B cell (primary cell): Measurements from ENCODE around the gene DLX2. TPM values are rescaled to one million over a fixed set of nuclear protein-coding genes. Genes with fewer than 3 reads are reported as not detected.

ENCODE experiments used
- ATAC-seq: fragments of 200-7000 bp; cut with Tn5 transposase; one replicate; pipeline ENCODE4 v1.10.0; 2021; ENCODE audit warnings: low read depth, mild to moderate bottlenecking, moderate number of reproducible peaks, moderate library complexity
- CTCF ChIA-PET: fragments of 350-600 bp; sonication (Branson Sonifier 250); formaldehyde crosslinking; loops from one replicate; lab custom pipeline; 2021; ENCODE audit warnings: antibody characterized with exemption, inconsistent platforms; lab: Charles Lee
- POLR2A ChIA-PET: fragments of 350-600 bp; sonication (Branson Sonifier 250); formaldehyde crosslinking; loops from one replicate; lab custom pipeline; 2021; ENCODE audit warnings: antibody characterized with exemption; lab: Charles Lee
- DNase-seq: peaks from one replicate; pipeline ENCODE4 v3.0.0; 2013
- H2AFZ ChIP-seq: 2 replicates; pipeline ENCODE4 v1.6.1; 2012; ENCODE audit warnings: mild to moderate bottlenecking, low read depth, low read length; ENCODE audit not compliant: insufficient read depth, poor library complexity, severe bottlenecking
- H3K27ac ChIP-seq, 2 donors: 1 replicate in 1 of 2; 2 replicates in 1 of 2; pipeline ENCODE4 v1.5.1; 2012 to 2013; ENCODE audit warnings: low read length in 2 of 2, mild to moderate bottlenecking in 2 of 2, moderate library complexity in 1 of 2
- H3K27me3 ChIP-seq, 4 experiments: fragments of 200-600 bp in 1 of 4; sonication (generic) in 1 of 4; replicated peaks in 1 of 4; 1 replicate in 2 of 4; 2 replicates in 2 of 4; pipeline versions ENCODE4 v1.6.1 to v1.7.0; 2013 to 2016; ENCODE audit warnings: low read length in 3 of 4, mild to moderate bottlenecking in 2 of 4, mixed read lengths in 1 of 4, moderate library complexity in 1 of 4; ENCODE audit not compliant: insufficient read depth in 4 of 4, control insufficient read depth in 3 of 4; ENCODE audit errors: control extremely low read depth in 1 of 4
- H3K36me3 ChIP-seq, 2 experiments: replicated peaks in 1 of 2; 1 replicate in 1 of 2; 2 replicates in 1 of 2; pipeline versions ENCODE4 v1.6.1 to v1.7.1; 2013; ENCODE audit warnings: low read length in 1 of 2; ENCODE audit not compliant: insufficient read depth in 2 of 2, control insufficient read depth in 1 of 2; ENCODE audit errors: control extremely low read depth in 1 of 2, extremely low read depth in 1 of 2
- H3K4me1 ChIP-seq, 2 donors: fragments of 200-600 bp in 1 of 2; sonication (generic) in 1 of 2; 1 replicate in 1 of 2; 2 replicates in 1 of 2; pipeline versions ENCODE4 v1.5.1 to v1.6.1; 2013 to 2017; ENCODE audit warnings: low read length in 2 of 2; ENCODE audit not compliant: control insufficient read depth in 2 of 2, insufficient read depth in 2 of 2
- H3K4me2 ChIP-seq: replicated peaks from 2 replicates; pipeline ENCODE3; 2012; ENCODE audit warnings: mild to moderate bottlenecking, low read depth, low read length; ENCODE audit not compliant: poor library complexity, severe bottlenecking
- H3K4me3 ChIP-seq, 5 experiments: fragments of 200-600 bp in 1 of 5; sonication (generic) in 1 of 5; 1 replicate in 3 of 5; 2 replicates in 2 of 5; pipeline versions ENCODE4 v1.5.1 to v1.7.0; 2011 to 2016; ENCODE audit warnings: low read length in 4 of 5, mild to moderate bottlenecking in 4 of 5, low read depth in 2 of 5, control low read depth in 1 of 5, moderate library complexity in 1 of 5; ENCODE audit not compliant: insufficient read depth in 1 of 5; ENCODE audit errors: control extremely low read depth in 1 of 5, extremely low read depth in 1 of 5
- H3K79me2 ChIP-seq: fragments of 200-600 bp; sonication (generic); one replicate; pipeline ENCODE4 v1.6.0; 2016; ENCODE audit warnings: low read length; ENCODE audit not compliant: control insufficient read depth, insufficient read depth
- H3K9ac ChIP-seq: fragments of 200-600 bp; sonication (generic); 2 replicates; pipeline ENCODE4 v1.6.1; 2017; ENCODE audit warnings: mild to moderate bottlenecking, low read length, moderate library complexity
- H3K9me3 ChIP-seq, 3 donors: one replicate each; pipeline versions ENCODE4 v1.6.1 to v1.7.1; 2013; ENCODE audit warnings: low read length in 2 of 3; ENCODE audit not compliant: control insufficient read depth in 2 of 3, insufficient read depth in 1 of 3; ENCODE audit errors: control extremely low read depth in 1 of 3
- H4K20me1 ChIP-seq: 2 replicates; pipeline ENCODE4 v1.6.0; 2012; ENCODE audit warnings: mild to moderate bottlenecking, low read length; ENCODE audit not compliant: insufficient read depth, control insufficient read depth, poor library complexity, severe bottlenecking
- H3K27ac Mint-ChIP-seq: one replicate; pipeline ENCODE4 v1.8.0; 2021; ENCODE audit warnings: mixed read lengths
- H3K27me3 Mint-ChIP-seq: one replicate; pipeline ENCODE4 v1.8.0; 2021; ENCODE audit warnings: mixed read lengths
- H3K4me1 Mint-ChIP-seq: one replicate; pipeline ENCODE4 v1.8.0; 2021; ENCODE audit warnings: mixed read lengths
- H3K4me3 Mint-ChIP-seq: one replicate; pipeline ENCODE4 v1.8.0; 2021; ENCODE audit warnings: mixed read lengths
- H3K9me3 Mint-ChIP-seq: one replicate; pipeline ENCODE4 v1.8.0; 2022; ENCODE audit warnings: mixed read lengths; ENCODE audit not compliant: insufficient read depth
- CTCF ChIP-seq: fragments of 200-600 bp; IDR thresholded peaks from one replicate; pipeline ENCODE4 v1.8.0; 2022; ENCODE audit warnings: antibody characterized with exemption, mild to moderate bottlenecking
- EZH2 ChIP-seq: IDR thresholded peaks from 2 replicates; pipeline ENCODE4 v1.6.1; 2012; ENCODE audit warnings: borderline replicate concordance, low read depth, mild to moderate bottlenecking, moderate library complexity, low read length; ENCODE audit not compliant: insufficient read depth, poor library complexity, severe bottlenecking
- WGBS: methylation state at CpG from one replicate; pipeline ENCODE4 v1.1.5; 2013; ENCODE audit warnings: missing lambda C conversion rate; ENCODE audit not compliant: insufficient coverage; 5-methylcytosine and 5-hydroxymethylcytosine counted together
- intact Hi-C: fragments of 100-400 bp; cut with micrococcal nuclease; formaldehyde crosslinking; loops from one replicate; pipeline ENCODE4 v1.10.0; 2022
- polyA plus RNA-seq: library from polyadenylated mRNA; depleted of rRNA; stranded (reverse); fragments of >200 nt; gene quantifications from 2 replicates; pipeline ENCODE4 v1.2.3, GENCODE V29; 2012
- total RNA-seq, 2 donors: library from RNA; stranded (reverse); fragments of 120-200 nt in 1 of 2; gene quantifications; 1 replicate in 1 of 2; 2 replicates in 1 of 2; pipeline versions ENCODE4 v1.2.3 to v1.2.4, GENCODE V29; 2013 to 2022

The DLX2 gene
- total and polyA plus RNA-seq, 2 donors (not counting 1 experiment from before 2014, with no cell fraction given) = 0.13 to 0.52 TPM

- WGBS = 11% methylated on average over 16 of the region's 23 CpGs
- TF ChIP-seq CTCF (no peak), EZH2 (no peak)
- peaks cover 41% of the 10 kb centered on the region for H3K4me1 Mint-ChIP-seq
- ChIA-PET CTCF (interaction anchor here (1.2 to 10.1 kb wide), 2 partner anchors 16 to 374 kb away, joined by 3 to 58 read pairs; partner anchors contain the start of gene DLX2), POLR2A (interaction anchor here (0.8 to 1.5 kb wide), 2 partner anchors 12 to 15 kb away, joined by 3 to 9 read pairs; partner anchors contain the start of gene DLX2)
- intact Hi-C loops = no loop called here
- H3K4me3 Mint-ChIP-seq = no peak overlapping the region
- Histone ChIP-seq H3K4me2 (no peak overlapping the region), H2AFZ (no peak overlapping the region), H3K4me1 (peaks cover 48 to 66% of the 10 kb centered on the region in 2 donors), H4K20me1 (no peaks in the 10 kb centered on the region), H3K79me2 (no peaks in the 10 kb centered on the region), H3K27me3 (peaks cover 2 to 97% (median 87%) of the 10 kb centered on the region in 4 experiments), H3K4me3 (no peak overlapping the region), H3K9me3 (peaks cover 2 to 85% (median 38%) of the 10 kb centered on the region in 3 donors), H3K27ac (no peak overlapping the region), H3K36me3 (no peaks in the 10 kb centered on the region), H3K9ac (no peak overlapping the region)
- peak overlapping the region; percentile 83 for H3K27ac Mint-ChIP-seq
- peaks cover 70% of the 10 kb centered on the region for H3K27me3 Mint-ChIP-seq
- peak; percentile 52 for DNase-seq
- no peaks in the 10 kb centered on the region for H3K9me3 Mint-ChIP-seq
- ATAC-seq = no peak
These were observed 14.9 kb downstream of the DLX2 start for GRCh38 chr2:172087780-172088244.

GRCh38 chr2:172087207-172087779 is 15.4 kb downstream of the DLX2 start:
- intact Hi-C loops = no loop called here
- Mint-ChIP-seq H3K4me1 (peaks cover 41% of the 10 kb centered on the region), H3K27me3 (peaks cover 68% of the 10 kb centered on the region), H3K27ac (peak overlapping the region; percentile 83), H3K9me3 (no peaks in the 10 kb centered on the region), H3K4me3 (peak overlapping the region; percentile 50)
- Histone ChIP-seq H3K9ac (no peak overlapping the region), H3K27me3 (peaks cover 0 to 97% (median 87%) of the 10 kb centered on the region in 4 experiments), H3K27ac (no peak overlapping the region), H3K79me2 (no peaks in the 10 kb centered on the region), H3K4me1 (peaks cover 51 to 70% of the 10 kb centered on the region in 2 donors), H3K4me2 (peak overlapping the region; percentile 79), H4K20me1 (no peaks in the 10 kb centered on the region), H3K9me3 (peaks cover 2 to 89% (median 39%) of the 10 kb centered on the region in 3 donors), H2AFZ (no peak overlapping the region), H3K4me3 (no peak overlapping the region), H3K36me3 (no peaks in the 10 kb centered on the region)
- ChIA-PET POLR2A (no interaction called here), CTCF (interaction anchor here (1.2 to 10.1 kb wide), 2 partner anchors 17 to 374 kb away, joined by 3 to 58 read pairs; partner anchors contain the start of gene DLX2)
- DNase-seq = no peak
- ATAC-seq = no peak
- TF ChIP-seq EZH2 (no peak), CTCF (no peak)
- 15% methylated on average over 15 of the region's 31 CpGs for WGBS
